H1 (cell line): ENCODE measurements around the gene RAET1E.

Experiments
- CHD2 ChIP-seq: IDR thresholded peaks from 2 replicates; pipeline ENCODE4 v1.6.1; 2012; ENCODE audit warnings: low read length, improper control_type of control experiment
- GTF2F1 ChIP-seq: IDR thresholded peaks from 2 replicates; pipeline ENCODE4 v1.6.1; 2012; ENCODE audit warnings: low read depth, low read length, improper control_type of control experiment, borderline replicate concordance
- SRF ChIP-seq: IDR thresholded peaks from 2 replicates; pipeline ENCODE4 v1.6.1; 2011; ENCODE audit warnings: mild to moderate bottlenecking, low read depth, low read length, moderate library complexity

- TF ChIP-seq GTF2F1: no peak
- TF ChIP-seq CHD2: no peak
- TF ChIP-seq SRF: no peak
Observed at GRCh38 chr6:149885888-149886287, 12.0 kb downstream of the RAET1E start.
